Measurements from ENCODE around the gene SDCCAG8. TPM values are rescaled to one million over a fixed set of nuclear protein-coding genes. Genes with fewer than 3 reads are reported as not detected.

Gene SDCCAG8
- total RNA-seq, 1 donor from 2014 or later, result 21.4 TPM

DNA sequence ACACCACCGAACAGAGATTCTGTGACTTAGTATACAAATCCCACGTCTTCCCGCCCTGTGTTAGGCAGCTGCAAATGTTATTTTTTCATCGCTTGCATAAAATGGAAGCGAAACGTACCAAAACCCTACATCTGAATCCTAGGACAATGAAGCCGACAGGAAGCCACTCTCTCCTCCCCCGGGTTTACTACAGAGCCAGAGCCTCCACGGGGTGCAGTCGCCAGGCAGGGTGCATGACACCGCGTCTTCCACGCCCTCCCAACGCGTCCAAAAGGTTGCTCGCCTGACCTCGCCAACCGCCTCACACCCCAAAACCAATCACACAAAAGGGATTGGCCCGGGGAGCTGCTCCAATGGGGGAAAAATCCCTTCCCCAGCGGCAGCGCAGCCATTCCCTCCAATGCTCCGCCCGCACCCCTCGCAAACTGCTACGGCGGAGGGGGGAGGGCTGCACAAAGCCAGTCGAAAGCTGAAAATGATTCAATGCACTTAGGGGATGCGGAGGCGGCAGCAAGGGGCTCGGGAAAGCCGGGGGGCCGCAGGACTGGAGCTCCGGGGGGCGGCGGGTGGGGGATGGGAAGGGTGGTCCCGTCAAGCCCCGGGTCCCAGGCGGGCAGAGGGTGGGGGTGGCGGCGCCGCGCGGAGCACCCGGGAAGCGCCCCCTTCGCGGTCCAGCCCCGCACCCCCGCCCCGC lies 1.5 kb upstream of the SDCCAG8 start:
- peak; percentile 34 to 64 for DNase-seq (ENCODE audit: low read depth in 2 of 2)

GRCh38 chr1:243254927-243255790 lies 682 bp upstream of the SDCCAG8 start, which contains the start of gene CEP170:
CEP170 (minus strand) TSS chr1:243255281; CDS start chr1:243225280, 30,001 bp downstream.
- DNase-seq (ENCODE audit: low read depth in 2 of 2), result peak; percentile 98 to 99

GRCh38 chr1:243256590-243256989 lies 749 bp downstream of the SDCCAG8 start:
- DNase-seq (ENCODE audit: low read depth in 2 of 2), result no peak

- DNase-seq (ENCODE audit: low read depth in 2 of 2), result no peak
These were observed 1.3 kb downstream of the SDCCAG8 start for GRCh38 chr1:243257189-243257588.

DNA sequence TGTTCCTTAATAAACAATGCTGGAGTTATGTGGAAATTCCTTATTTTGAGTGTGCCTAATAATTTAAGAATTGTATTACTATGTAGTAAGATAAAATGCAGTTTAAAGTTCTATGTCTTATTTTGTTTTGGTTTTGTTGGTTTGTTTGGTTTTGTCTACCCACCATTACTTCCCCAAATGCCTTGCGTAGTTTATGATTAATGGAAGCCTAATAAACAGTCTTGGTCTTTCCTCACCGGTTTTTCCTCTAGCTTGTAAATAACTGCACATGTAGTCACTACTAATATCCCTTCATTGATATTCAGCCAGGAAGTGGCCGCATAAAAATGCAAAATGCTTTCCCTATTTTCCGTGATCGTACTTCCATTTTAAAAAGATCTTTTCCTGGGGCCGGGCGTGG lies 2.9 kb downstream of the SDCCAG8 start:
- no peak for DNase-seq (ENCODE audit: low read depth in 2 of 2)

- DNase-seq (ENCODE audit: low read depth in 2 of 2), result no peak
These were observed 4.5 kb downstream of the SDCCAG8 start for GRCh38 chr1:243260221-243260880.

- no peak for DNase-seq (ENCODE audit: low read depth in 2 of 2)
These were observed 5.5 kb downstream of the SDCCAG8 start for GRCh38 chr1:243261390-243261789.

- peak; percentile 94 to 96 for DNase-seq (ENCODE audit: low read depth in 2 of 2)
These were observed 8.9 kb downstream of the SDCCAG8 start for GRCh38 chr1:243264717-243265116.

DNA sequence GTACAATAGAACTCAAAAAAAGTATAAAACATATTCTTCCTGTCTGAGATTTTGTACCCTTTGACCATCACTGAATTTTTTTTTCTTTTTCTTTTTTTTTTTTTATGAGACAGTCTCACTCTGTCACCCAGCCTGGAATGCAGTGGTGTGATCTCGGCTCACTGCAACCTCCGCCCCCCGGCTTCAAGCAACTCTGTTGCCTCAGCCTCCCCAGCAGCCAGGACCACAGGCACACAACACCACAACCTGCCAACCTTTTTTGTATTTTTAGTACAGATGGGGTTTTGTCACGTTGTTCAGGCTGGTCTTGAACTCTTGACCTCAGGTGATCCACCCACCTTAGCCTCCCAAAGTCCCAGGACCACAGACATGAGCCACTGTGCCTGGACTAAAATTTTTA lies 10.4 kb downstream of the SDCCAG8 start:
- no peak for DNase-seq (ENCODE audit: low read depth in 2 of 2)

DNA sequence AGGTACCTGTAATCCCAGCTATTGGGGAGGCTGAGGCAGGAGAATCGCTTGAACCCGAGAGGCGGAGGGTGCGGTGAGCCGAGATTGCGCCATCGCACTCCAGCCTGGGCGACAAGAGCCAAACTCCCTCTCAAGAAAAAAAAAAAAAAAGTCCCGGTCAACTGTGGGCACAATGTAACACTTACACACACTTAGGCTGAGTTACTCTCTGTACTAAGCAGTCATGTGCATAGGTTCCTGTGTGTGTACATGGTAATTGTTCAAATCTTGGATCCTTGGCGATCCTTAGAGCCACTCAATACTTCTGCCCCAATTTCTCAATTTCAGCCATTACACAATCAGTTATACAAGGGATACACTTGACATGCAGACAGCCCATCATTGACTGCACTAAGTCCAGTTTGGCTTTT lies 11.6 kb downstream of the SDCCAG8 start:
- no peak for DNase-seq (ENCODE audit: low read depth in 2 of 2)

- peak in 1 of 2 donors; percentile 85 for DNase-seq (ENCODE audit: low read depth in 2 of 2)
These were observed 12.2 kb downstream of the SDCCAG8 start for GRCh38 chr1:243267914-243268653.

DNA sequence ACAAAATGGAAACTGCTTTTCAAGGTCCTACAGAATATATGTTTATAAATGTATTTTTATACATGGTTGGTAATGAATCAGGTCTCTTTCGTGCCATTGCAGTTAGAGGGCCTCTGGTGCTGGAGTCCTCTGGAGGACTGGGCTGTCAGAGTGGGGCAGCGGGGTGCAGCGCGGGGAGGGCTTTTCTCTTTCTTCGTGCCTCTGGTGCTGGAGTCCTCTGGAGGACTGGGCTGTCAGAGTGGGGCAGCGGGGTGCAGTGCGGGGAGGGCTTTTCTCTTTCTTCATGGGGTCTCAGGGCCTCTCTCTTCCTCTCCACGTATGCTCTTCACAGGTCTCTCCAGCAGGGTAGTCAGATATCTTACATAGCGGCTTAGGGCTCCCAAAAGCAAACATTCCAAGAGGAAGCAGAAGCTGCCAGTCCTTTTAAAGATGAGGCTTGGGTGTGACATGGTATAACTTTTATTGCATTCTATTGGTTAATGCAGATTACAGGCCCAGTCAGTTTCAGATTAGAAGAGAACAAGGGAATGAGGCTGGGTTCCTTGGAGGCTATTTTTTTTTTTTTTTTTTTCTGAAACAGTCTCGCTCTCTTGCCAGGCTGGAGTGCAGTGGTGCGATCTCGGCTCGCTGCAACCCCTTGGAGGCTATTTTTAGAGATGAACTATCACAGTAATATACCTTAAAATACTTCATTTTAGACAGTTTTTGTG lies 13.1 kb downstream of the SDCCAG8 start:
- no peak for DNase-seq (ENCODE audit: low read depth in 2 of 2)

- DNase-seq (ENCODE audit: low read depth in 2 of 2), result no peak
These were observed 13.6 kb downstream of the SDCCAG8 start for GRCh38 chr1:243269461-243269801.

DNA sequence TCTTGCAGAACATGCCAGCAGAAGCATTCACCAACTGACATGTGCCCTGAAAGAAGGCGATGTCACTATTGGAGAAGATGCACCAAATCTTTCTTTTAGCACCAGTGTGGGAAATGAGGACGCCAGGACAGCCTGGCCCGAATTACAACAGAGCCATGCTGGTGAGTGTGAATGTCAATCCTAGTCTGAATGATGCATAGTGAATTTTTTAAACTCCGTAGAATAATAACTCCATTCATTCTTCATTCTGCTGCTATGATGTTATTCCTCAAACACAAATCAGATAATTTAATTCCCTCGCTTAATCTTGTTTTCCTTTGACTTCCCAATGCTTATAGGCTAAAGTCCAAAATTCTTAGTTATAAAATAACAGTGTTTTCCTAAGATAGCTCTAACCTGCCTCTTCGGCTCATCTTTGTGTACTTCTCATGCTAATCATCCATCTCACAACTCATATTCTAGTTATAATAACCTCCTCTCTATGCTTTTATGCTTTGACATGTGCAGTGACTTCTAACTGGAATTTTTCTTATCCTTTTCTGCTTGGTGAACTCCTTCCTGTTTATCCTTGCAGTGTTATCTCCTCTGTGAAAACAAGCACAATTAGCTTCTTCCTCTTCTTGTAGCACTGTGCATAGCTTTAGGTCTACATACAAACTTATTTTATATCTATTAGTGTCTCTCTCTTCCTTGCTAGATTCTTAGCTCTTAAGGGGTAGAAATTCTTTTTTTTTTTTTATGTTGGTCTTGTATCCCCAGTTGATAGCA lies 14.4 kb downstream of the SDCCAG8 start:
- DNase-seq (ENCODE audit: low read depth in 2 of 2), result no peak

DNA sequence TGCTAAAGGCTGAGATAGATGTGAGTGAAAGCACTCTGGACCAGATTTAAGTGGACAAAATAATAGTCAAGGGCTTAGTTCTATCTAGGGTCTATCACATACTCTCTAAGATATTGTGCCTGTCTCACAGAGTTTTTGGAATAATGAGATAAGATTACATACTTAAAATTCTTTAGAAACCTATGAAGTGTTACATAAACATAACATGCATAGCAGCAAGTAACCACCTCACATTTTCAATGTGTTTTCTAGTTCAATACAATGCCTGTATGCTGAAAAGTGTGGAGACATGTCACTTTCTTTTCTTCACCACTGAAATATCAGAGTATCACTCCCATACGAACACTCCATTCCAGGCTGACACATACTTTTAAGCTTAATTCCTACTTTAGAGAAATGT lies 16.2 kb downstream of the SDCCAG8 start:
- DNase-seq (ENCODE audit: low read depth in 2 of 2), result no peak

GRCh38 chr1:243272401-243272800 lies 16.6 kb downstream of the SDCCAG8 start:
- no peak for DNase-seq (ENCODE audit: low read depth in 2 of 2)

DNA sequence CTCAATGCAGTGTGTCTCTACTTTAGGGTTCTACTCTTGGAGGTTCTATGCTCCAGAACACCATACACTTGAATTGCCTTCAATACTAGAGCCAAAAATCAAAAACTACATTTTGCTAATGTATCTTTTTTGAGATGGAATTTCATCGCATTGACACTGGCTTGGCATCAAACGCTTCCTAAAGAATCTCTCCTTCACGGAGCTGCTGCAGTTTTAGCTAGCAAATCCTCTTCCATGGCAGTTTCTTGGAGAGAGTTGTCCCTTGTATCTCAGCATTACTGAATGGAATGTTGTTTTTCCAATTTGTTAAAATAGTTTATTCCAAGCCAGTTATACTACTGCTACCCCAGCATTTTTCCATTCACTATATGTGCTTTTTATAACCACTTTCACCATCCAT lies 17.7 kb downstream of the SDCCAG8 start:
- DNase-seq (ENCODE audit: low read depth in 2 of 2), result no peak

DNA sequence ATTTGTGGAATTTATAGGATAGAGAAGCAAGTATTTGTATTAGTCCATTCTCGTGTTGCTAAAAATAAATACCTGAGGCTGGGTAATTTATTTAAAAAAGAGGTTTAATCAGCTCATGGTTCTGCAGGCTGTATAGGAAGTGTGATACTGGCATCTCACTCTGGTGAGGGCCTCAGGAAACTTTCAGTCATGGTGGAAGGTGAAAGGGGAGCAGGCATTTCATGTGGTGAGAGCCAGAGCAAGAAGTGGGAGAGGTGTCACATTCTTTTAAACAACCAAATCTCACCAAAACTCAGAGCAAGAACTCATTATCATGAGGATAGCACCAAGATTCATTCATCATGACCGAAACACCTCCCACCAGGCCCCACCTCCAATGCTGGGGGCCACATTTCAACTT lies 18.1 kb downstream of the SDCCAG8 start:
- DNase-seq (ENCODE audit: low read depth in 2 of 2), result no peak

DNA sequence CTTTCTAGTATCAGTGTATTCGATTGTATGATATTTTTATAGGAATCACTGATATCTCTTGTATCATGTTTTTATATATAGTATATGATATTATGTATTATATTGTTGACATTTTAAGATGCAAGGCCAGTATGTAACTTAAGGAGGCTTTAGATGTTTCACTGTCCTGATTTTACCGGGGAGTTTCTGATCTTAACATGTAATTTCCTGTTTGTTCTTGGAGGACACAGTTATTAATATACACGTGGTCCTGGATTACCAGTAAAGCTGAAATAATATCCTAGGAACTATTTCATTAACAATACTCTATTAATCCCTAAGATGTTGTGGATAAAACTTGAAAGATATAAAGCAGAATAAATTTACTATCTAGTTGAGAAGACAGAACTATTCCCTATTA lies 19.5 kb downstream of the SDCCAG8 start:
- DNase-seq (ENCODE audit: low read depth in 2 of 2), result peak in 1 of 2 donors; percentile 39

GRCh38 chr1:243280571-243281129 lies 24.8 kb downstream of the SDCCAG8 start:
- peak in 1 of 2 donors; percentile 56 for DNase-seq (ENCODE audit: low read depth in 2 of 2)

Measured in dermis microvascular lymphatic vessel endothelial cell (primary cell).